Raji (cell line): ENCODE measurements around the gene RBMS1.

ENCODE experiments used
- POLR2A ChIP-seq: IDR thresholded peaks from 2 replicates; pipeline ENCODE4 v1.6.1; 2011; ENCODE audit warnings: low read depth, low read length, control low read depth; ENCODE audit not compliant: insufficient read depth

RBMS1 gene

GRCh38 chr2:160232905-160233475, 260.6 kb downstream of the RBMS1 start:
- TF ChIP-seq POLR2A, result no peak

- no peak for TF ChIP-seq POLR2A
Observed at GRCh38 chr2:160229591-160229990, 264.0 kb downstream of the RBMS1 start.

- no peak for TF ChIP-seq POLR2A
Observed at GRCh38 chr2:160228141-160228917, 265.3 kb downstream of the RBMS1 start.

- no peak for TF ChIP-seq POLR2A
Observed at GRCh38 chr2:160227293-160227915, 266.2 kb downstream of the RBMS1 start.

- TF ChIP-seq POLR2A, result no peak
Observed at GRCh38 chr2:160226367-160226766, 267.2 kb downstream of the RBMS1 start.

- no peak for TF ChIP-seq POLR2A
Observed at GRCh38 chr2:160225722-160226121, 267.9 kb downstream of the RBMS1 start.

- TF ChIP-seq POLR2A, result no peak
Observed at GRCh38 chr2:160224507-160224906, 269.1 kb downstream of the RBMS1 start.

- no peak for TF ChIP-seq POLR2A
Observed at GRCh38 chr2:160224060-160224459, 269.5 kb downstream of the RBMS1 start.

- TF ChIP-seq POLR2A, result no peak
Observed at GRCh38 chr2:160223560-160223959, 270.0 kb downstream of the RBMS1 start.

GRCh38 chr2:160222546-160223283, 270.9 kb downstream of the RBMS1 start:
- TF ChIP-seq POLR2A, result no peak
